ENCODE data around the gene BNC2.

DNA sequence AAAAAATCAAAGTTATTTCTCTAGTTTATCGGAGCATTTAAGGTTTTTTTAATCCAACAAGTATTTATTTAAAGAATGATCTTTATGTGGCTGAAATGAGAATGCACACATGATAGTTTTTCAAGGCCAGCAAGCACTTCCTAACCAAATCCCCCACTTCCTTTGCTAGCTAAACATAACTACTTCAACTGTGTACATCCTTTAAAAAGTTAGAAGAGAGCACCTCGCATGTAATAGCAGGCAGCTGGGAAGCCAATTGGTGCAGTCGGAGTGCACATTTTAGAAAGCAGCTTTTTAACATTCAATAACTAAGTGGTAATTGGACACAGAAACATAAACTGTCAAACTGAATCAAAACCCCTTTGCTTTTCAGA is 245.7 kb downstream of the BNC2 start:
- TF ChIP-seq EZH2 (IDR thresholded peaks at IDR 0.05): no peak
- TF ChIP-seq FOXP2 (optimal IDR thresholded peaks at IDR 0.05; ENCODE audit: control extremely low read depth, extremely low read length, insufficient read depth): no peak
